PC-9 (cell line): ENCODE data around the gene AP1G1. TPM values are rescaled to one million over a fixed set of nuclear protein-coding genes. Genes with fewer than 3 reads are reported as not detected.
"Not testable (repeated sequence)": the region's sequence is repeated elsewhere in the genome, so short reads cannot be mapped to it uniquely, and the experiment has no call there.

ENCODE experiments used
- BruUV-seq: library from RNA; stranded (reverse); fragments of 400-500 nt; replicated peaks from 2 replicates; lab custom pipeline; 2021; lab: Mats Ljungman, UMichigan
- CTCF ChIA-PET: fragments of 300-600 bp; sonication (Branson Sonifier 250); formaldehyde crosslinking; loops from one replicate; lab custom pipeline; 2022; ENCODE audit warnings: antibody characterized with exemption; lab: Charles Lee
- POLR2A ChIA-PET: fragments of 300-600 bp; sonication (Branson Sonifier 250); formaldehyde crosslinking; loops from one replicate; lab custom pipeline; 2022; ENCODE audit warnings: antibody characterized with exemption; ENCODE audit not compliant: unreplicated experiment; lab: Charles Lee
- DNase-seq, 2 experiments: peaks; one replicate each; pipeline versions ENCODE4 v3.0.0 to v3.0.0-alpha.2; 2015 to 2022; ENCODE audit warnings: mixed read lengths in 1 of 2
- H2AFZ ChIP-seq: fragments of 200-600 bp; sonication (generic); 2 replicates; pipeline ENCODE4 v1.8.1; 2017; ENCODE audit warnings: antibody characterized with exemption
- H3F3A ChIP-seq: fragments of 200-600 bp; sonication (generic); 2 replicates; pipeline ENCODE4 v1.8.1; 2017; ENCODE audit warnings: antibody characterized with exemption, mild to moderate bottlenecking, low read depth; ENCODE audit not compliant: insufficient read depth
- H3K27ac ChIP-seq: fragments of 200-600 bp; sonication (generic); 2 replicates; pipeline ENCODE4 v1.6.1; 2016; ENCODE audit warnings: mixed run types
- H3K27me3 ChIP-seq: fragments of 200-600 bp; sonication (generic); 2 replicates; pipeline ENCODE4 v1.6.1; 2016; ENCODE audit warnings: low read depth, mixed run types; ENCODE audit not compliant: insufficient read depth
- H3K36me3 ChIP-seq: fragments of 200-600 bp; sonication (generic); 2 replicates; pipeline ENCODE4 v1.6.1; 2016; ENCODE audit warnings: low read depth, mixed run types
- H3K4me1 ChIP-seq: fragments of 200-600 bp; sonication (generic); replicated peaks from 2 replicates; pipeline ENCODE4 v1.6.1; 2016; ENCODE audit warnings: mixed run types; ENCODE audit not compliant: insufficient read depth
- H3K4me2 ChIP-seq: fragments of 200-600 bp; sonication (generic); 2 replicates; pipeline ENCODE4 v1.6.1; 2017; ENCODE audit warnings: mixed run types
- H3K4me3 ChIP-seq: fragments of 200-600 bp; sonication (generic); 2 replicates; pipeline ENCODE4 v1.6.1; 2016; ENCODE audit warnings: mixed run types
- H3K79me2 ChIP-seq: fragments of 200-600 bp; sonication (generic); 2 replicates; pipeline ENCODE4 v1.6.1; 2017; ENCODE audit warnings: low read depth, mixed run types
- H3K9me2 ChIP-seq: fragments of 200-600 bp; sonication (generic); 2 replicates; pipeline ENCODE4 v1.8.1; 2017; ENCODE audit warnings: mild to moderate bottlenecking; ENCODE audit not compliant: insufficient read depth
- H3K9me3 ChIP-seq: fragments of 200-600 bp; sonication (generic); 2 replicates; pipeline ENCODE4 v1.8.1; 2016; ENCODE audit warnings: low read depth; ENCODE audit not compliant: insufficient read depth
- H4K20me1 ChIP-seq: fragments of 200-600 bp; sonication (generic); 2 replicates; pipeline ENCODE4 v1.8.1; 2017; ENCODE audit not compliant: insufficient read depth
- CTCF ChIP-seq: fragments of 200-600 bp; sonication (generic); conservative IDR thresholded peaks from 2 replicates; pipeline ENCODE4 v1.6.1; 2017; ENCODE audit warnings: mixed run types, antibody characterized with exemption, mild to moderate bottlenecking, moderate library complexity
- EZH2 ChIP-seq: fragments of 200-600 bp; sonication (generic); IDR thresholded peaks from 2 replicates; pipeline ENCODE4 v1.8.0; 2017; ENCODE audit warnings: antibody characterized with exemption, low read depth
- intact Hi-C: fragments of 100-400 bp; cut with micrococcal nuclease; formaldehyde crosslinking; loops from one replicate; pipeline ENCODE4 v1.10.0; 2022; ENCODE audit not compliant: unreplicated experiment
- total RNA-seq: library from RNA; stranded (reverse); gene quantifications from 2 replicates; pipeline ENCODE4 v1.2.3, GENCODE V29; 2021

AP1G1 gene
- total RNA-seq, 1 experiment from 2014 or later: 72.5 TPM

- no peak overlapping the region for H3K4me2 ChIP-seq
- no peak for DNase-seq
- no peak overlapping the region for H3K4me3 ChIP-seq
- H3K79me2 ChIP-seq: peaks cover 82% of the 10 kb centered on the region
- H3K36me3 ChIP-seq: peaks cover 20% of the 10 kb centered on the region
- no peaks in the 10 kb centered on the region for H3K27me3 ChIP-seq
- no peak overlapping the region for H3K27ac ChIP-seq
- TF ChIP-seq EZH2: no peak
- no peak for TF ChIP-seq CTCF
- intact Hi-C loops: no loop called here
- no peaks in the 10 kb centered on the region for H3K4me1 ChIP-seq
- no TSS peak for BruUV-seq
- H3F3A ChIP-seq: no peaks in the 10 kb centered on the region
- no peaks in the 10 kb centered on the region for H3K9me2 ChIP-seq
- CTCF ChIA-PET: no interaction called here
- H4K20me1 ChIP-seq: peaks cover 73% of the 10 kb centered on the region
- no peaks in the 10 kb centered on the region for H3K9me3 ChIP-seq
- no peak overlapping the region for H2AFZ ChIP-seq
- POLR2A ChIA-PET: no interaction called here
Observed at GRCh38 chr16:71789136-71789535, 19.5 kb downstream of the AP1G1 start.

DNA sequence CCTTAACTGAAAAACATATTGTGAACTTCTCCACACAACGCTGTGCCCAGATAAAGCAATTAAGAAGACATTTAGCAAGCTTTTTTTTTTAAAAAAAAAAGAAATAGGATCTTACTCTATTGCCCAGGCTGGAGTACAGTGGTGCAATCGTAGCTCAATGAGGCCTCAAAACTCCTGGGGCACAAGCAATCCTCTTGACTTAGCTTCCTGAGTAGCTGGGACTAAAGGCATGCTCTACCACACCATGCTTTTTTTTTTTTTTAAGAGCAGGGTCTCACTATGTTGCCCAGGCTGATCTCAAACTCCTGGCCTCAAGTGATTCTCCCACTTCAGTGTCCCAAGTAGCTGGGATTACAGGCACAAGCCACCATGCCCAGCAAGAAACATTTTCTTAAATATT is 20.1 kb downstream of the AP1G1 start:
- Histone ChIP-seq H3K79me2 (peaks cover 82% of the 10 kb centered on the region), H3K9me2 (no peaks in the 10 kb centered on the region), H3K4me3 (no peak overlapping the region), H2AFZ (no peak overlapping the region), H3F3A (peaks cover 3% of the 10 kb centered on the region; the same call in 1 of the 2 replicates), H3K27me3 (no peaks in the 10 kb centered on the region), H3K4me1 (no peaks in the 10 kb centered on the region), H3K36me3 (peaks cover 20% of the 10 kb centered on the region), H4K20me1 (peaks cover 71% of the 10 kb centered on the region), H3K4me2 (no peak overlapping the region), H3K9me3 (no peaks in the 10 kb centered on the region), H3K27ac (no peak overlapping the region)
- POLR2A ChIA-PET: no interaction called here
- intact Hi-C loops: no loop called here
- no peak for DNase-seq
- no peak for TF ChIP-seq CTCF
- TF ChIP-seq EZH2: no peak
- CTCF ChIA-PET: no interaction called here
- BruUV-seq: no TSS peak

GRCh38 chr16:71785143-71785542 is 23.5 kb downstream of the AP1G1 start:
- POLR2A ChIA-PET: interaction anchor here (0.7 kb wide), 1 partner anchor 118 kb away, joined by 41 read pairs; no protein-coding TSS in a partner anchor
- H3K9me2 ChIP-seq, intact Hi-C loops: not testable (repeated sequence)

DNA sequence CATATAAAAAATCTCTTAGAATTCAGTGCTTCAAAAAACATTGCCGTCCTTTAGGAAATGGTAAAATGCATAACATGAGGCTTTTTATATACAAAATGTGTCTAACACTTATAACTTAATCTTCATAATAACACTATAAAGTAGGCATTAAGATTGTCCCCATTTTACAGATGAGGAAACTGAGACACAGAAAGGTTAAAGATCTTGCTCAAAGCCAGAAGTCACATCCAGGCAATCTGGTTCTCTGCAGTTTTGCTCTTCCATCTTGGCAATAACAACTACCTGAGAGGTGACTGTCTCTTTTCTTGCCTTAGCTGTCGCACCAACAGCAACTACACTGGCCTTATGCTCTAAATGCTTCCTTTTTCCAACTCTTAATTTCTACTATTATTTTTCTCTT is 24.5 kb downstream of the AP1G1 start:
- H3K4me3 ChIP-seq: no peak overlapping the region
- BruUV-seq: no TSS peak
- TF ChIP-seq CTCF: no peak
- no peak for TF ChIP-seq EZH2
- ChIA-PET CTCF (no interaction called here), POLR2A (no interaction called here)
- H3K9me3 ChIP-seq: no peaks in the 10 kb centered on the region
- H4K20me1 ChIP-seq: peaks cover 60% of the 10 kb centered on the region
- intact Hi-C loops: no loop called here
- no peaks in the 10 kb centered on the region for H3K27me3 ChIP-seq
- H3K36me3 ChIP-seq: peaks cover 14% of the 10 kb centered on the region
- H3K9me2 ChIP-seq: no peaks in the 10 kb centered on the region
- peaks cover 19% of the 10 kb centered on the region for H3K4me1 ChIP-seq
- no peak for DNase-seq
- H3F3A ChIP-seq: peaks cover 24% of the 10 kb centered on the region; the same call in 1 of the 2 replicates
- no peak overlapping the region for H3K4me2 ChIP-seq
- H3K79me2 ChIP-seq: peaks cover 79% of the 10 kb centered on the region
- H2AFZ ChIP-seq: no peak overlapping the region
- no peak overlapping the region for H3K27ac ChIP-seq

More at GRCh38 chr16:71785143-71785542, 23.5 kb downstream of the AP1G1 start:
- CTCF ChIA-PET, H3K27ac ChIP-seq, H2AFZ ChIP-seq, H3K4me3 ChIP-seq, H3K9me3 ChIP-seq, BruUV-seq, H3K27me3 ChIP-seq, DNase-seq, H3K4me2 ChIP-seq: not testable (repeated sequence)
- peaks cover 19% of the 10 kb centered on the region for H3K4me1 ChIP-seq
- peaks cover 62% of the 10 kb centered on the region for H4K20me1 ChIP-seq
- peaks cover 24% of the 10 kb centered on the region; the same call in 1 of the 2 replicates for H3F3A ChIP-seq
- peaks cover 20% of the 10 kb centered on the region for H3K36me3 ChIP-seq
- peaks cover 79% of the 10 kb centered on the region for H3K79me2 ChIP-seq
